Esophagus mucosa (tissue), 1 donor: ENCODE measurements around the gene ADIPOR1. TPM values are rescaled to one million over a fixed set of nuclear protein-coding genes. Genes with fewer than 3 reads are reported as not detected.
"Not testable (repeated sequence)": the region's sequence is repeated elsewhere in the genome, so short reads cannot be mapped to it uniquely, and the experiment has no call there.

Source experiments
- ATAC-seq: fragments of 200-7000 bp; cut with Tn5 transposase; one replicate; pipeline ENCODE4 v1.9.1; 2020
- total RNA-seq: library from RNA; stranded (reverse); gene quantifications from one replicate; pipeline ENCODE4 v1.2.4, GENCODE V29; 2023
- donor health status: DM: yes; HTN: yes; CAD: no.

Gene ADIPOR1
- total RNA-seq, 1 donor from 2014 or later = 82.7 TPM

DNA sequence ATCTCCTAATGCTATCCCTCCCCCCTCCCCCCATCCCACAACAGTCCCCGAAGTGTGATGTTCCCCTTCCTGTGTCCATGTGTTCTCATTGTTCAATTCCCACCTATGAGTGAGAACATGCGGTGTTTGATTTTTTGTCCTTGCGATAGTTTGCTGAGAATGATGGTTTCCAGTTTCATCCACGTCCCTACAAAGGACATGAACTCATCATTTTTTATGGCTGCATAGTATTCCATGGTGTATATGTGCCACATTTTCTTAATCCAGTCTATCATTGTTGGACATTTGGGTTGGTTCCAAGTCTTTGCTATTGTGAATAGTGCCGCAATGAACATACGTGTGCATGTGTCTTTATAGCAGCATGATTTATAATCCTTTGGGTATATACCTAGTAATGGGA lies 21.7 kb downstream of the ADIPOR1 start:
- not testable (repeated sequence) for ATAC-seq

DNA sequence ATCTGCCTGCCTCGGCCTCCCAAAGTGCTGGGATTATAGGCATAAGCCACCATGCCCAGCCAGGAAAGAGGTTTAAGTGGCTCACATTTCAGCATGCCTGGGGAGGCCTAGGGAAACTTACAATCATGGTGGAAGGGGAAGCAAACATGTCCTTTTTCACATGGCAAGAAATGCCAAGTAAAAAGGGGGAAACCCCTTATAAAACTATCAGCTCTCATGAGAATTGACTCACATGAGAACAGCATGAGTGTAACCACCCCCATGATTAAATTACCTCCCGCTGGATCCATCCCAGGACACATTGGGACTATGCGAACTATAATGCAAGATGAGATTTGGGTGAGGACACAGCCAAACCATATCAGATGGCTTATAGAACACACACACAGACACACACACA lies 22.3 kb downstream of the ADIPOR1 start:
- ATAC-seq = peak; percentile 47

DNA sequence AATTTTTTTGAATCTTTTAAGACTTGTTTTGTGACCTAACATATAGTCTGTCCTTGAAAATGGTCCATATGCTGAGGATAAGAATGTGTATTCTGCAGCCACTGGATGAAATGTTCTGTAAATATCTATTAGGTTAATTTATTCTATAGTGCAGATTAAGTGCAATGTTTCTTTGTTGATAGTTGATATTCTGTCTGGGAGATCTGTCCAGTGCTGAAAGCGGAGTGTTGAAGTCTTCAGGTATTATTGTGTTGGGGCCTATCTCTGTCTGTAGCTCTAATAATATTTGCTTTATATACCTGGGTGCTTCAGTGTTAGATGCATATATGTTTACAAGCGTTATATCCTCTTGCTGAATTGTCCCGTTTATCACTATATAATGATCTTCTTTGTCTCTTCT lies 23.4 kb downstream of the ADIPOR1 start:
- ATAC-seq = no peak

DNA sequence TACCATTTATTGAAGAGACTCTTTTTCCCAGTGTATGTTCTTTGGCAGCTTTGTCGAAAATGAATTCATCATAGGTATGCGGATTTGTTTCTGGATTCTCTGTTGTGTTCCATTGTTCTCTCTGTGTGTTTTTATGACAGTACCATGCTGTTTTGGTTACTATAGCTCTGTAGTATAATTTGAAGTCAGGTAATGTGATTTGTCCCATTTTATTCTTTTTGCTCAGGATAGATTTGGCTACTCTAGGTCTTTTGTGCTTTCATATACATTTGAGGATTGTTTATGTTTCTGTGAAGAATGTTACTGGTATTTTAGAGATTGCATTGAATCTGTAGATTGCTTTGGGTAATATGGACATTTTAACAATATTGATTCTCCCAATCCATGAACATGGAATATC lies 25.6 kb downstream of the ADIPOR1 start:
- ATAC-seq = no peak

DNA sequence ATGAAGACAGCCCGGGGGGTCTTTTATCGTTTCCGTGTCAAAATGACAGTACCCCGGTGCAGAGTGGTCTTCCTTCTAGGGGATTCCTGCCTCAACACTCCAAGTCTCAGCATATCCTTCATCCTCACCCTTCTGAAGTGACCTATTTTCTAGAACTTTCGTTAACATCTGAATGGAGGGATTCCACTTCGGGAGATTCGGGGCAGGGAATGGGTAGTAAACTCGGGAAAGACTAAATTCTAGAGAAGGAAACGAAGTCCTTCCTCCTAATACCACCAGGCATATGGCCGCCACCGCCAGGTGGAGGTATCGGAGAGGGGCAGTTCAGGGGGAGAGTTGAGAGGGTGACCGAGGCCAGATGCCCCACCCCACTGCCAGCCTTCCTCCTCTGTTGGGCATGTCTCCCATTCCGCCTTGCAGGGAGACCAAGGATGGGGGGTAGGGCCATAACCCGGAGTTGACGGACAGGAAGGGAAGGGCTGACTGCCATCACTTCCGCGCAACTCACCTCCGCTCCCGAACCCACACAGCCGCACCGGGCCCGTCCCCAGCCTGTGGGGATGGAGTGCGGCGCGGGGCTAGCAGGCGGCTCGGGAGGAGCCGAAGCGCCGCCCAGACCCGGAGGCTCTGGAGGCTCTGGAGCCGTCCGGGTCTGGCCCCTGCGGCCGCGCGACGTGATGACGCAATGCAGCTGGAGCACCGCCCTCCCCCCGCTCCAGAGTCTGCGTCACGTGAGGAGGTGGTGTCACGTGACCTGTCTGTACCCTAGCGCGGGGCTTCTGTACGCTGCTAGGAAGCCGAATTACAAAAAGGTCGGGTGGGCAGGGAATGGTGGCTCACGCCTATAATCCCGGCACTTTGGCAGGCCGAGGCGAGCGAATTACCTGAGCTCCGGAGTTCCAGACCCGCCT lies 31.3 kb downstream of the ADIPOR1 start, which contains the start of gene KLHL12:
Gene KLHL12, minus strand, starts transcription at position 654 of the 911 bp plus-strand sequence. CDS start 2,072 bp downstream, outside the sequence.
- peak; percentile 99 for ATAC-seq

DNA sequence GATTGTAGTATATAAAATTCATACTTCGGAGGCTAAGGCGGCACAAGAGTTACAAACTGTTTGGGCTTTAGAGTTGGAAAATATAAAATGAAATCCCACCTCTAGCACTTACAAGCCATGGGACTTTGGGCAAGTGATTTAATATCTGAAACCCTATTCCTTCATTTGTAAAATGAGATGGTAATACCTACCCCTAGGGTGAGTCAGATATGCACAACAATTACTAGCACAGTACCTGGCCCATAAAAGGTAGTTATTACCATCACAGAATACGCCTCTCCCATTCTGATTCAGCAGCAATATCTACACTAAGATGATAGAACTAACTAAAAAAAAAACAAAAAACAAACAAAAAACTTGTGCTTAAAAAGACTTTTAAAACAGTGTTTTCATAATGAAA lies 34.6 kb downstream of the ADIPOR1 start:
- peak; percentile 25 for ATAC-seq

DNA sequence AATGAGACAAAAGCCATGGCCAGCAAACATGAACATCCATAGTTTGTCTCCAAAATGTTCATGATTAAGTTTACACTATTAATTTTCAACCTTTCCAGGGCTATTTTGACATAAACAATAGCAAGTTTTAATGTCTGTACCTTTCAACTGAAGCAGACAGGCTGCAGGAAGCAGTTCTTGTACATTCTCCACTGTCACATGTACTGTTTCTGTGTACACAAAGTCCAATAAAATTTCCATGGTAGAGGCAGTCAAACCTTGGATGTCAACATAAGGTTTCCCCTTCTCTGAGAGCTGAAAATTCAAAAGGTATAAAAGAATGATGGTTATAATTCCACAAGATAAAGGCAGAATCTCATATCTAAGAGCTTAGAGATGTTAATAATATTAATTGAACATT lies 38.5 kb downstream of the ADIPOR1 start:
- no peak for ATAC-seq

DNA sequence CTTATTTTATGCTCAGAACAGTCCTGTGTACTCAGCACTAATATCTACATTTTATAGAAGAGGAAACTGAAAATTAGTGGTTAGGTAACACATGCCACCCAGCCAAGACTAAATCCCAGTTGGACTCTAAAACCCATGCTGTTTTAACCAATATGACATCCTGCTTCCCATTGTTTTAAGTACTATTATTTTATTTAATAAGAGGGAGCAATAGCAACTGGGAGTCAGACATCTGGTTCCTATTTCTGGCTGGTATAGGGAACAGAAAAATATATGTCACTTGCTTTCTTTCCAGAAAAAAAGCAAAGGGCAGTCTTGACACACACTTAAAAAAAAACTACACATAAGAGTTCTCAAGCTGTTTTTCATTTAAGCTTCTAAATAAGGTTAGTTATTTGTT lies 43.0 kb downstream of the ADIPOR1 start:
- ATAC-seq = no peak

DNA sequence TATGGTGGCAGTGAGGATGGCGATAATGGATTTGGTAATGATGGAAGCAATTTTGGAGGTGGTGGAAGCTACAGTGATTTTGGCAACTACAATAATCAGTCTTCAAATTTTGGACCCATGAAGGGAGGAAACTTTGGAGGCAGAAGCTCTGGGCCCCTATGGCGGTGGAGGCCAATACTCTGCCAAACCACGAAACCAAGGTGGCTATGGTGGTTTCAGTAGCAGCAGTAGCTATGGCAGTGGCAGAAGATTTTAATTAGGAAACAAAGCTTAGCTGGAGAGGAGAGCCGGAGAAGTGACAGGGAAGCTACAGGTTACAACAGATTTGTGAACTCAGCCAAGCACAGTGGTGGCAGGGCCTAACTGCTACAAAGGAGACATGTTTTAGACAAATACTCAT lies 45.6 kb downstream of the ADIPOR1 start:
- ATAC-seq = not testable (repeated sequence)

DNA sequence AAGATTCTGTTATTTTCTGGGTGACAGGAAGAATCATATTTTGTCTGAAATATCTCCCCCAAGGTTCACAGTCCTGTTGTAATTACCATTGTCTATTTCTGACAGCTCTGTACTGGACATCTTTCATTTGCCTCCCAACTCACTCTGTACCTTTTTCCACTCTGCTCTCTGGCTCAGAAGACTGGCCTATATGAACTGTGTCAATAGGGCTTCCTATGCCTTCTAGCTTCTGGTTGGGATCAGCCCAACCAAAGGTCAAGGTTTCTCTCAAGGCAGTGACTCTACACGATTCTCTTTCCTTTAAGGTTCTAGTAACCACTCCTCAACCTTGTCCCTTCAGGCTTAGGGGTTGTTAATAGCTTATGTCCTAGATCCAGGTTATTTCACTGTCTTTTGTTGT lies 48.6 kb downstream of the ADIPOR1 start:
- no peak for ATAC-seq

DNA sequence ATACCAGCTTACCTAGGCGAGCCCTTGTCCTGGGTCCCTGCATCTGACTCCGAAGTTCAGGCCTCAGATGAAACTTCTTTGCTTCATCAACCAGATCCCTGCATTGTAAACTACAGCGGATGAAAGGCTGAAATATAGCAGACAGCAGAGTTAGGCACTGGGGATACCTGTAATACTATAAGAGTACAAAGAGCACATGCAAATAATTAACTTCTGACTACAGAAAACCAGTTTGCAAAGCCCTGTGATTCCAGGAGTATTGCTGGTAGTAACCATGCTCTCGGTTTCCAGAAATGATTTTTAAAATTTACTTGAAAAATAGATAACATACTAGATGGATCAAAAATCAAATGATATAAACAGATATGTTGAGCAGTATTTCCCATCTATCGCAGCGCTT lies 49.1 kb downstream of the ADIPOR1 start:
- no peak for ATAC-seq

DNA sequence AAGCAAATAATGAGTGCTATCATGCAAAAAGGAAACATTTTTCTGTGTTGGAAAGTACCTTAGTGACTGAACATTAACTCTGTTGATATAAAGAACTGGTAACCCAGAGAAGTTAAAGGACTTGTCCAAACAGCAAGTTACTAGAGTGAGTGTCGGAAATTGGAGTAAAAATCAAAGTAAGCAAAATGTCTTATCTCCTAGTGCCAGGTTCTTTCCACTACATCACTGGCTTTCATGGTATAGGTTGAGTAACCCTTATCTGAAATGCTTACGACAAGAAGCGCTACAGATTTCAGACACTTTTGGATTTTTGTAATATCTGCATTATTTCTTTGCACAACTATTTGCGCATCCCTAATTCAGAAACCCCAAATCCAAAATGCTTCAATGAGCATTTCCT lies 52.8 kb downstream of the ADIPOR1 start:
- ATAC-seq = no peak

DNA sequence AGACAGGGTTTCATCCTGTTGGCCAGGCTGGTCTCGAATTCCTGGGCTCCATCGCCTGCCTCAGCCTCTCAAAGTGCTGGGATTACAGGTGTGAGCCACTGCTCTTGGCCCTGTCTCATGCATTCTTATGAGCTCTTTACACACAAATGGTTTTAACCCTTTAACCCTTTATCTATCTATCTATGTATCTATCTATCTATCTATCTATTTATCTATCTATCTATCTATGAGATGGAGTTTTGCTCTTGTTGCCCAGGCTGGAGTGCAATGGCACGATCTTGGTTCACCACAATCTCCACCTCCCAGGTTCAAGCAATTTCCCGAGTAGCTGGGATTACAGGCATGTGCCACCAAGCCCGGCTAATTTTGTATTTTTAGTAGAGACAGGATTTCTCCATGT lies 54.3 kb downstream of the ADIPOR1 start:
- not testable (repeated sequence) for ATAC-seq

DNA sequence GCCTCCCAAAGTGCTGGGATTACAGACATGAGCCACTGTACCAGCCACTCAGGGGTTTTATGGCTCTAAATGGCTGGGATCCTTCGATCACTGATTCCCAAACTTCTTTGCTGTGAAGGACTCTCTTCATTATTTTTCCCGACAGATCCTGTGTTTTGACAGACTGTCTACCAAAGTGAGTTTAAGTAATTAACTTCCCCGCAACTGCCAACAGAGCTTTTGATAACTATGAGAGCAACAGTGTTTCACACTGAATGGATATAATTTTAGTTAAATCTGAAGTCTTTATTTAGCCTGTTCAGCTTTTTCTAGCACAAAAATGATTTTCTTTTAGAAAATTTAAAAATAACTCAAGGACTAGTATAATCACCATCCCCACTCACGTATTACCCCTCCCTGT lies 56.6 kb downstream of the ADIPOR1 start:
- no peak for ATAC-seq

DNA sequence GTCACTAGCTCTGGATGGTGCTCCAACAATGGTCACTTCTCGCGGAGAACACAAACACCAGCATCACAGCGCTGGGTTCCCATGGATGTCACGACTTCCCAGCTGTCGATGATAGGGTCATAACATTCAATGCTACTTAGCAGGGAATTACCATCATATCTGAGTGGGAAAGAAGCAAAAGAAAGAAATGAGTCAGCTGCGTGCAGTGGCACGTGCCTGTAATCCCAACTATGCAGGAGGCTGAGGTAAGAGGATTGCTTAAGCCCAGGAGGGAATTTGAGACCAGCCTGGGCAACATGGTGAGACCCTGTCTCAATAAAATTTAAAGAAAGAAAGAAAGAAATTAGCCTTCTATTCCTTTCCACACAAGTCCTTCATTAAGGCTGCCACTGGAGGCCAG lies 65.6 kb downstream of the ADIPOR1 start:
- no peak for ATAC-seq

Other genes with a start within 250 kb of the ADIPOR1 start
- not detected for gene SYT2, start 247.9 kb downstream of the ADIPOR1 start, total RNA-seq
- gene KDM5B, start 149.9 kb downstream of the ADIPOR1 start, total RNA-seq = 67.4 TPM
- 5.8 TPM for gene PCAT6, start 147.4 kb downstream of the ADIPOR1 start, total RNA-seq
- 12.3 TPM for gene RABIF, start 69.2 kb downstream of the ADIPOR1 start, total RNA-seq
- 21.5 TPM for gene KLHL12, start 31.1 kb downstream of the ADIPOR1 start, total RNA-seq
- gene CYB5R1, start 8.9 kb upstream of the ADIPOR1 start, total RNA-seq = 73.1 TPM
- 54.3 TPM for gene TMEM183A, start 49.1 kb upstream of the ADIPOR1 start, total RNA-seq
- 1.0 TPM for gene PPFIA4, start 68.2 kb upstream of the ADIPOR1 start, total RNA-seq
- gene MYOG, start 127.7 kb upstream of the ADIPOR1 start, total RNA-seq = not detected
- 0.28 TPM for gene ADORA1, start 169.4 kb upstream of the ADIPOR1 start, total RNA-seq
- not detected for gene MYBPH, start 217.5 kb upstream of the ADIPOR1 start, total RNA-seq
- gene CHI3L1, start 228.4 kb upstream of the ADIPOR1 start, total RNA-seq = 20.5 TPM